Fibroblast of peridontal ligament (primary cell): ENCODE data around the gene ZMAT5.
"Not testable (repeated sequence)": the region's sequence is repeated elsewhere in the genome, so short reads cannot be mapped to it uniquely, and the experiment has no call there.

Source experiments
- DNase-seq: peaks from one replicate; pipeline ENCODE4 v3.0.0-alpha.2; 2010; ENCODE audit errors: extremely low read depth

Gene ZMAT5

GRCh38 chr22:29786031-29786430 lies 19.2 kb upstream of the ZMAT5 start:
- DNase-seq = no peak

GRCh38 chr22:29784451-29785361 lies 17.9 kb upstream of the ZMAT5 start:
- peak; percentile 65 for DNase-seq

GRCh38 chr22:29782061-29782845 lies 15.4 kb upstream of the ZMAT5 start:
- peak; percentile 39 for DNase-seq

- peak; percentile 88 for DNase-seq
These were observed 14.2 kb upstream of the ZMAT5 start for GRCh38 chr22:29780748-29781676.

DNA sequence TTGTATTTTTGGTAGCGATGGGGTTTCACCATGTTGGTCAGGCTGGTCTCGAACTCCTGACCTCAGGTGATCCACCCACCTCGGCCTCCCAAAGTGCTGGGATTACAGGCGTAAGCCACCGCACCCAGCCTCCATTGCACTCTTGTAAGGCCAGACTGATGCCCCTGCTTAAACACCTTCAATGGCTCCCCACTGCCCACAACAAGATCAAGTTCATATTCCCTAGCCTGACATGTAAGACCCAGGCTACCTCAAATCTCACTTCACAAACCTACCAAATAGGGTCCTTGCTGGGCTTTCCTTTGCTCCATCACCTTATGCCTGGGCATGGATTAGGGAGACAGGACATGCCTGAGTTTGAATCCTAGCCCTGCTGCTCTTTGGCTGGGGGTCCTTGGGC lies 13.4 kb upstream of the ZMAT5 start:
- DNase-seq = no peak

DNA sequence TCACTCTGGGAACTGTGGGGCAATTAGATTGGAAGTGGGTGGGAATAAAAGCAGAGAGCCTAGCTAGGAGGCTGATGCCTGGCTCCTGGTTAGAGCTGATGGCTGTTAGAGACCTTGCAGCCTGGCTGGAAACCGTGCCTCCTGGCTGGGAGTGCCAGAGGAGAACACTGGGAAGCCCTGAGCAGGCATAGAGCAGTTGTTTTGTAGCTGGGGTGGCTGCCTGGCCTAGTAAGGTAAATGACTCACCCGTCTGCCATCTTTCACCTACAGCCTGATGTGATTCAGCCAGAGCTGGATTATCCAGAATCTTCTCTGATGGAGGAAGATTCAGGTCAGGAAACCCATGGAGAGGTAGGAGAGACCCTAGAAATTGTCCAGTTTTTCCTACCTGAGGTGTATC lies 6.4 kb upstream of the ZMAT5 start:
- no peak for DNase-seq

- DNase-seq = peak; percentile 89
These were observed 5.4 kb upstream of the ZMAT5 start for GRCh38 chr22:29772170-29772641.

DNA sequence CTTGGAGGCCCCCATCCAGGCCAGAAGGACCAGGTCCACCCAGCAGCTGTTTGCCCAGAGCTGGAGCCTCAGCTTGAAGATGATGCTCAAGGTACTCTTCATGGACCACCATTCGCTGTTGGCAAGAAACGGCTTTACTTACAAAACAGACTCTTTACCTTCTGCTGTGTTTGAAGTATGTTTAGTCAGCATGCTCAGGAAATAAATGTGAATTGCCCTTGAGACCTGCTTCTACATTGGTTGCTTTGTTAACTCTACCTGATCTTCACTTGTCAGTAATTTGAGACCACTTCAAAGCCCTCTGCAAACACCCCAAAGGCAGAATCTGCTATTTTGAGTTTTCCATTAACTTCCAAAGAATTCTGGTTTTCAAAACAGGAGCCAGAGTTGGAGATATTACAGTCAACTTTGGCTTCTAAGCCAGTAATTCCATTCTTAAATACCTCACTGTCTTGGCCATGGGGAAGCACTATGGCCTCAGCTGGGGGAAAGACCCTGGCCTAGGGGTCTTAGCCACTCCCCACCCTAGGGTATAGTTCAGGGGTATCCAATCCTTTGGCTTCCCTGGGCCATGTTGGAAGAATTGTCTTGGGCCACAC lies 3.0 kb upstream of the ZMAT5 start:
- DNase-seq = no peak

GRCh38 chr22:29768052-29768693 lies 1.4 kb upstream of the ZMAT5 start:
- no peak for DNase-seq

DNA sequence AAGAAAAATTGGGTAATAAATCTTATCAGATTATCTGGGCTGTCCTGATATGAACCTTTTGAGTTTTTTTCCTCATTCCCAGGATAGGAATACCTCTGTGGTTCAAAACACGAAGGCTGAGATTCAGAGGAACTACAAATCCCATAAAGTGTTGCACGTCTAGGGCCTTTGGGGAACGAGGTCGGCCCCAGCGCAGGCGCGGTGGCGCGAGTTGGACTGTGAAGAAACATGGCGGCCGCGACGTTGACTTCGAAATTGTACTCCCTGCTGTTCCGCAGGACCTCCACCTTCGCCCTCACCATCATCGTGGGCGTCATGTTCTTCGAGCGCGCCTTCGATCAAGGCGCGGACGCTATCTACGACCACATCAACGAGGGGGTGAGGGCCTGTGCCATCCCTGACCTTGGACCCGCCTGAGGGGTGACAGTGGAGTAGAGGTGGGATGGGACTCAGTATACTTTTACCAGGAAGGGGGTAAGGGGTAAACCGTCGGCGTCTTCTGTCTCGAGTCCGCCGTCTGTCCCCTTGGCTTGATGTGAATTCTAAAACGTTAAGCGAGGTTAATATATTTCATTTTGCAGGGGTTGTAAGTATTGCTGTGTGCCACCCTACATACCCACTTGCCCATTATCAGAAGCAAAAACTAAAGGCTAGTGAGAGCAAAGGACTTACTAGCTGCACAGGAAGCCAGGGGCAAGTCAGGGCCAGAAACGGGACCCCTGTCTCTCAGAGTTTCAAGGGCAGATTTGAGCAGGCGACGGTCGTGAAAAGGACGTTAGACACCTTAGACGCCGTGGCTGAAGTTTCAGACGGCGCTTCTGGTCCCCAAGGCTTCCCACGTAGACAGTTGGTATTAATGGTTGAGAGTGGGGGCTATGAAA lies 604 bp upstream of the ZMAT5 start, which contains the start of gene UQCR10:
TSS of gene UQCR10 (plus strand) at position 199 of the 881 bp plus-strand sequence. CDS start at position 229, 30 bp downstream.
- DNase-seq = peak; percentile 93

DNA sequence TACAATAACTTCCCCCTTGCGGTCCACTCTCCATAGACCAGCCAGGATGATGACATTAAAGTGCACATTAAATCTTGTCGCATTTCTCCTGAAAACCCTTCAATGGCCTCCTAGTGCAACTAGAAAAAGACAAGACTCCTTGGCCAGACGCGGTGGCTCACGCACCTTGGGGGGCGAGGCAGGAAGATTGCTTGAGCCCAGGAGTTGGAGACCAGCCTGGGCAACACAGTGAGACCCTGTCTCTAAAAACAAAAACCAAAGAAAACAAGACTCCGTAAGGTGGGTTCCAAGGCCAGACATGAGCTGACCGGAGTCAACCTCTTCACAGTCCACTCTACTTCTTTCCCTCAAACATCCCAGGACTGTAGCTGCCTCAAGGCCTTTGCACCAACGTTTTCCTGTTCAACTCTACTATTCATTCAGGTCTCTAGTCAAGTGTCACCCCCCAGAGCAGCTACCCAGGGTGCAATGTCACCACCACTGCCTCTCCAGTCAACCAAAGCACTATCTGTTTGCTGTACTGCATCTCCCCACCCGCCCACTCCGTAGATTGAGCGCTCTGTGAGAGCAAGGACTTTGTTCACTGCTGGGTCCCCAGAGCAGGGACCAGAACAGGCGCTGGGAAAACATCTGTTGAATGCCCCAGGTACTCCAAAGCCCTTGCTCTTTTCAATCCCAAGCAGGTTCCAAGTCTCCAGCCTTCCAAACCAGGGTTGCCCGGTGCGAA lies 739 bp downstream of the ZMAT5 start:
- DNase-seq = no peak

GRCh38 chr22:29762263-29762662 lies 4.5 kb downstream of the ZMAT5 start:
- no peak for DNase-seq

- no peak for DNase-seq
These were observed 7.8 kb downstream of the ZMAT5 start for GRCh38 chr22:29758959-29759358.

DNA sequence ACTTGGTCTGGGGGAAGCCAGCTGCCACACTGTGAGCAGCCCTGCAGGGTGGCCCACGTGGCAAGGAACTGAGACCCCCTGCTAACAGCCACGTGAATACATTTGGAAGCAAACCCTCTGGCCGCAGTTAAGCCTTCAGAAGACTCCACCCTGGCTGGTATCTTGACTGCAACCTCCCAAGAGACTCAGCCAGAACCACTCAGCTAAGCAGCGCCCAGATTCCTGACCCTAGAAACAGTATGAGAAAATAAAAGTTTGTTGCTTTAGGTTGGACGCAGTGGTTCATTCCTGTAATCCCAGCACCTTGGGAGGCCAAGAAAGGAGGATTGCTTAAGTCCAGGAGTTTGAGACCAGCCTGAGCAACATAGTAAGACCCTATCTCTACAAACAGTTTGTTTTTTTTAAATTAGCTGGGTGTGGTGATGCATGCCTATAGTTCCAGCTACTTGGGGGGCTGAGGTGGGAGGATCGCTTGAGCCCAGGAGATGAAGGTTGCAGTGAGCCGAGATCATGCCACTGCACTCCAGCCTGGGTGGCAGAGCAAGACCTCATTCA lies 8.7 kb downstream of the ZMAT5 start:
- no peak for DNase-seq

DNA sequence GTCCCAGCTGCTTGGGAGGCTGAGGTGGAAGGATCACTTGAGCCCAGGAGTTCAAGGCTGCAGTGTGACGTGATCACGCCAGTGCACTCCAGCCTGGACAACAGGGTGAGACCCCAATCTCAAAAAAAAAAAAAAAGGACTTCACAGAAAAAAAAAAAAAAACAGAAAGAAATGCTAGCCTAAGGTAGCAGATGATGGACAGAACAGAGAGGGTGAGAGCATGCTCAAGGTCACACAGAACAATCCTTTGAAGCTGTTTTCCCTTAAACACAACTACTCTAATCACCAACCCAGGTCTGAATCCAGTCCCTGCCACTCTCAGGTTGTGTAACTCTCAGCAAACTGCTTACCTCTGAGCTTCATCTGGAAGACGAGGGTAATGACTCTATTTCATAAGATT lies 9.7 kb downstream of the ZMAT5 start:
- no peak for DNase-seq

- no peak for DNase-seq
These were observed 10.5 kb downstream of the ZMAT5 start for GRCh38 chr22:29756341-29756740.

DNA sequence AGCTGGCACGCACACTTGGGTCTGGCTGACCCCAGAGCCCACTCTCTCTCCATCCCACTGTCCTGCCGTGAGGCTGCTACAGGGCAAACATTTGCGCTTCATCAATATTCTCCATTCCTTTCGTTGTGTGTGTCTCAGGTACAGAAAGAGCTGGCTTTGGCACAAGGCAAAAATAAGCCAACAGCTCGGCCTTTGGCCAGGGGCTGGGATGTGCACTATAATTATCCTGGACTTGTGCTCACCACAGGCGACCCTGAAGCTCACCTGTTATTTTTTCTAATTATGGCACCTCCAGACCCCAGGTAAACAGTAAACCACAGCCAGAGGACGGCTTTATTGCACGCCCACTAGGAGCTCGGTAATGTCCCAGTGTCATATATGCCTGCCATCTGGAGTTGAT lies 10.9 kb downstream of the ZMAT5 start:
- no peak for DNase-seq

GRCh38 chr22:29754658-29755395 lies 12.0 kb downstream of the ZMAT5 start:
- DNase-seq = not testable (repeated sequence)
